ENCODE data around the gene FAM216B. TPM values are rescaled to one million over a fixed set of nuclear protein-coding genes. Genes with fewer than 3 reads are reported as not detected.
"Not testable (repeated sequence)": the region's sequence is repeated elsewhere in the genome, so short reads cannot be mapped to it uniquely, and the experiment has no call there.

The FAM216B gene
- not detected in 2 replicates for total RNA-seq (2014; rRNA removed; shearing (Covaris generic))

- no peak for DNase-seq (ENCODE audit: low spot score)
Measured at GRCh38 chr13:42781352-42781751, at the start of gene FAM216B. Gene FAM216B, plus strand, starts transcription at chr13:42781584. Its CDS starts 2,484 bp downstream, at chr13:42784068.

GRCh38 chr13:42732073-42732472 is 49.3 kb upstream of the FAM216B start:
- no peak for DNase-seq (ENCODE audit: low spot score)

GRCh38 chr13:42733046-42733445 is 48.3 kb upstream of the FAM216B start:
- DNase-seq (ENCODE audit: low spot score) = no peak

GRCh38 chr13:42735010-42735409 is 46.4 kb upstream of the FAM216B start:
- no peak for DNase-seq (ENCODE audit: low spot score)

GRCh38 chr13:42740753-42741152 is 40.6 kb upstream of the FAM216B start:
- peak; percentile 70 for DNase-seq (ENCODE audit: low spot score)

- no peak for DNase-seq (ENCODE audit: low spot score)
Measured at GRCh38 chr13:42741914-42742313, 39.5 kb upstream of the FAM216B start.

- DNase-seq (ENCODE audit: low spot score) = no peak
Measured at GRCh38 chr13:42745655-42746054, 35.7 kb upstream of the FAM216B start.

- DNase-seq (ENCODE audit: low spot score) = no peak
Measured at GRCh38 chr13:42746866-42747265, 34.5 kb upstream of the FAM216B start.

- DNase-seq (ENCODE audit: low spot score) = peak; percentile 8
Measured at GRCh38 chr13:42747399-42747873, 33.9 kb upstream of the FAM216B start.

- no peak for DNase-seq (ENCODE audit: low spot score)
Measured at GRCh38 chr13:42750794-42751193, 30.6 kb upstream of the FAM216B start.

GRCh38 chr13:42751693-42752092 is 29.7 kb upstream of the FAM216B start:
- no peak for DNase-seq (ENCODE audit: low spot score)

- DNase-seq (ENCODE audit: low spot score) = no peak
Measured at GRCh38 chr13:42752731-42753130, 28.7 kb upstream of the FAM216B start.

- no peak for DNase-seq (ENCODE audit: low spot score)
Measured at GRCh38 chr13:42753697-42754096, 27.7 kb upstream of the FAM216B start.

- DNase-seq (ENCODE audit: low spot score) = no peak
Measured at GRCh38 chr13:42754801-42755510, 26.4 kb upstream of the FAM216B start.

GRCh38 chr13:42757678-42758420 is 23.5 kb upstream of the FAM216B start:
- DNase-seq (ENCODE audit: low spot score) = no peak

GRCh38 chr13:42758515-42758914 is 22.9 kb upstream of the FAM216B start:
- DNase-seq (ENCODE audit: low spot score) = no peak

- no peak for DNase-seq (ENCODE audit: low spot score)
Measured at GRCh38 chr13:42760951-42761350, 20.4 kb upstream of the FAM216B start.

GRCh38 chr13:42762251-42762650 is 19.1 kb upstream of the FAM216B start:
- no peak for DNase-seq (ENCODE audit: low spot score)

- DNase-seq (ENCODE audit: low spot score) = no peak
Measured at GRCh38 chr13:42762917-42763316, 18.5 kb upstream of the FAM216B start.

- DNase-seq (ENCODE audit: low spot score) = no peak
Measured at GRCh38 chr13:42766016-42766415, 15.4 kb upstream of the FAM216B start.

- DNase-seq (ENCODE audit: low spot score) = no peak
Measured at GRCh38 chr13:42769650-42770049, 11.7 kb upstream of the FAM216B start.

GRCh38 chr13:42776558-42776957 is 4.8 kb upstream of the FAM216B start:
- DNase-seq (ENCODE audit: low spot score) = not testable (repeated sequence)

GRCh38 chr13:42777467-42777866 is 3.9 kb upstream of the FAM216B start:
- DNase-seq (ENCODE audit: low spot score) = no peak
